HCT116 (cell line): Measurements from ENCODE around the gene RAPGEF6. TPM values are rescaled to one million over a fixed set of nuclear protein-coding genes. Genes with fewer than 3 reads are reported as not detected.

Source experiments
- ATAC-seq: fragments of 200-7000 bp; cut with Tn5 transposase; 2 replicates; pipeline ENCODE4 v1.9.1; 2020; ENCODE audit warnings: mild to moderate bottlenecking, moderate library complexity
- BruUV-seq: library from RNA; stranded (reverse); fragments of 400-500 nt; replicated peaks from 2 replicates; lab custom pipeline; 2021; lab: Mats Ljungman, UMichigan
- CTCF ChIA-PET: fragments of 300-600 bp; sonication (Branson Sonifier 250); formaldehyde crosslinking; loops from one replicate; lab custom pipeline; 2021; ENCODE audit warnings: antibody characterized with exemption; lab: Charles Lee
- POLR2A ChIA-PET: fragments of 300-600, 350-600 bp; sonication (Branson Sonifier 250); formaldehyde crosslinking; loops from one replicate; lab custom pipeline; 2021; ENCODE audit warnings: antibody characterized with exemption; lab: Charles Lee
- RAD21 ChIA-PET, 2 experiments: fragments of 300-600 bp; sonication (Branson Sonifier 250); formaldehyde crosslinking; loops; one replicate each; lab custom pipeline; 2023; ENCODE audit warnings: low total read pairs in 2 of 2; ENCODE audit not compliant: uncharacterized antibody in 2 of 2, unreplicated experiment in 2 of 2, low non-redundant PET in 1 of 2; lab: Charles Lee
- DNase-seq: peaks from one replicate; pipeline ENCODE4 v3.0.0-alpha.2; 2010; ENCODE audit warnings: low read depth, low spot score
- H2AFZ ChIP-seq: fragments of 200-600 bp; shearing (Covaris generic), sonication (generic); 2 replicates; pipeline ENCODE4 v1.6.1; 2017; ENCODE audit warnings: low read depth, mixed run types, mixed read lengths, antibody characterized with exemption, low read length; ENCODE audit not compliant: poor library complexity, severe bottlenecking
- H3K27ac ChIP-seq: 2 replicates; pipeline ENCODE4 v1.5.1; 2012; ENCODE audit warnings: low read depth, low read length
- H3K27me3 ChIP-seq: fragments of 200-600 bp; sonication (generic); 2 replicates; pipeline ENCODE4 v1.6.1; 2016; ENCODE audit warnings: mixed run types, low read length, mixed read lengths; ENCODE audit not compliant: insufficient read depth
- H3K36me3 ChIP-seq, 2 experiments: fragments of 200-500 bp in 1 of 2; fragments of 200-600 bp in 1 of 2; sonication (Bioruptor generic) in 1 of 2; sonication (generic) in 1 of 2; 2 replicates each; pipeline versions ENCODE4 v1.5.1 to v1.6.1; 2014 to 2016; ENCODE audit warnings: low read length in 2 of 2, inconsistent platforms in 1 of 2, mixed read lengths in 1 of 2, mixed run types in 1 of 2; ENCODE audit not compliant: insufficient read depth in 2 of 2, control insufficient read depth in 1 of 2
- H3K4me1 ChIP-seq, 2 experiments: fragments of 200-600 bp in 1 of 2; sonication (generic) in 1 of 2; 2 replicates each; pipeline versions ENCODE4 v1.5.1 to v1.6.1; 2012 to 2017; ENCODE audit warnings: low read length in 2 of 2, inconsistent platforms in 1 of 2, mild to moderate bottlenecking in 1 of 2, mixed read lengths in 1 of 2, mixed run types in 1 of 2, moderate library complexity in 1 of 2; ENCODE audit not compliant: insufficient read depth in 2 of 2, control insufficient read depth in 1 of 2
- H3K4me2 ChIP-seq: fragments of 200-600 bp; sonication (generic); 2 replicates; pipeline ENCODE4 v1.6.1; 2017; ENCODE audit warnings: mixed run types, low read length, mixed read lengths
- H3K4me3 ChIP-seq, 2 experiments: fragments of 200-600 bp in 1 of 2; sonication (generic) in 1 of 2; replicated peaks in 1 of 2; 2 replicates each; pipeline ENCODE4 v1.5.1; 2011 to 2016; ENCODE audit warnings: low read length in 2 of 2, control low read depth in 1 of 2, low read depth in 1 of 2, mild to moderate bottlenecking in 1 of 2, mixed read lengths in 1 of 2, mixed run types in 1 of 2
- H3K79me2 ChIP-seq: fragments of 200-600 bp; sonication (generic); 2 replicates; pipeline ENCODE4 v1.6.1; 2017; ENCODE audit warnings: mild to moderate bottlenecking, mixed run types, low read length, moderate library complexity, mixed read lengths; ENCODE audit not compliant: insufficient read depth
- H3K9ac ChIP-seq: fragments of 200-600 bp; sonication (generic); 2 replicates; pipeline ENCODE4 v1.6.1; 2016; ENCODE audit warnings: low read length, mixed read lengths
- H3K9me2 ChIP-seq: fragments of 200-600 bp; sonication (generic), shearing (Covaris generic); 2 replicates; pipeline ENCODE4 v1.6.1; 2017; ENCODE audit warnings: mixed run types, mild to moderate bottlenecking, moderate library complexity; ENCODE audit not compliant: insufficient read depth
- H3K9me3 ChIP-seq, 2 experiments: fragments of 200-500 bp in 1 of 2; fragments of 200-600 bp in 1 of 2; sonication (Bioruptor generic) in 1 of 2; sonication (generic) in 1 of 2; 2 replicates each; pipeline ENCODE4 v1.6.1; 2014 to 2017; ENCODE audit warnings: low read length in 2 of 2, mixed read lengths in 2 of 2, inconsistent platforms in 1 of 2, low read depth in 1 of 2, mild to moderate bottlenecking in 1 of 2, mixed run types in 1 of 2, moderate library complexity in 1 of 2; ENCODE audit not compliant: control insufficient read depth in 1 of 2, insufficient read depth in 1 of 2
- H4K20me1 ChIP-seq: fragments of 200-600 bp; sonication (generic), shearing (Covaris generic); 2 replicates; pipeline ENCODE4 v1.6.1; 2017; ENCODE audit warnings: mixed run types, mild to moderate bottlenecking, moderate library complexity; ENCODE audit not compliant: insufficient read depth
- EGR1 ChIP-seq: IDR thresholded peaks from 2 replicates; pipeline ENCODE4 v1.6.1; 2012; ENCODE audit warnings: low read depth
- ELF1 ChIP-seq: IDR thresholded peaks from 2 replicates; pipeline ENCODE4 v1.6.1; 2012; ENCODE audit warnings: low read depth, borderline replicate concordance
- EZH2 ChIP-seq: fragments of 200-600 bp; sonication (generic); IDR thresholded peaks from 2 replicates; pipeline ENCODE4 v1.6.1; 2017; ENCODE audit warnings: antibody characterized with exemption, mixed run types
- EZH2phosphoT487 ChIP-seq: fragments of 200-600 bp; IDR thresholded peaks from 2 replicates; pipeline ENCODE4 v1.6.1; 2018; ENCODE audit warnings: antibody characterized with exemption, borderline replicate concordance
- FOSL1 ChIP-seq: IDR thresholded peaks from 2 replicates; pipeline ENCODE4 v1.6.1; 2012; ENCODE audit warnings: low read depth
- JUND ChIP-seq: IDR thresholded peaks from 2 replicates; pipeline ENCODE4 v1.6.1; 2012
- MAX ChIP-seq: IDR thresholded peaks from 2 replicates; pipeline ENCODE4 v1.6.1; 2012
- POLR2AphosphoS5 ChIP-seq: IDR thresholded peaks from 2 replicates; pipeline ENCODE4 v1.6.1; 2011; ENCODE audit warnings: mild to moderate bottlenecking, low read depth, low read length, moderate library complexity
- RAD21 ChIP-seq: IDR thresholded peaks from 2 replicates; pipeline ENCODE4 v1.6.1; 2012; ENCODE audit warnings: low read depth, mild to moderate bottlenecking
- REST ChIP-seq: IDR thresholded peaks from 2 replicates; pipeline ENCODE4 v1.6.1; 2012; ENCODE audit warnings: low read depth
- SIN3A ChIP-seq: IDR thresholded peaks from 2 replicates; pipeline ENCODE4 v1.6.1; 2012; ENCODE audit warnings: low read depth
- SP1 ChIP-seq: IDR thresholded peaks from 2 replicates; pipeline ENCODE4 v1.6.1; 2012; ENCODE audit warnings: low read depth
- TCF7L2 ChIP-seq: IDR thresholded peaks from 2 replicates; pipeline ENCODE4 v1.7.0; 2011; ENCODE audit warnings: borderline replicate concordance, inconsistent platforms; ENCODE audit not compliant: insufficient read depth, insufficient read length; ENCODE audit errors: extremely low read depth
- YY1 ChIP-seq: IDR thresholded peaks from 2 replicates; pipeline ENCODE4 v1.6.1; 2011; ENCODE audit warnings: low read length, low read depth, moderate library complexity, mild to moderate bottlenecking; ENCODE audit not compliant: insufficient replicate concordance; ENCODE audit errors: extremely low read depth
- ZBTB33 ChIP-seq: IDR thresholded peaks from 2 replicates; pipeline ENCODE4 v1.6.1; 2011; ENCODE audit warnings: mild to moderate bottlenecking, low read length, moderate library complexity; ENCODE audit not compliant: insufficient replicate concordance; ENCODE audit errors: extremely low read depth
- ZFX ChIP-seq: fragments of 450-650 bp; IDR thresholded peaks from 2 replicates; pipeline ENCODE4 v1.6.1; 2017
- ZNF274 ChIP-seq: fragments of 200-500 bp; sonication (Bioruptor generic); IDR thresholded peaks from 2 replicates; pipeline ENCODE4 v1.6.1; 2014; ENCODE audit warnings: mild to moderate bottlenecking, low read depth, low read length, inconsistent platforms
- intact Hi-C: fragments of 100-400 bp; cut with micrococcal nuclease; formaldehyde crosslinking; loops from 2 replicates; pipeline ENCODE4 v1.10.0; 2022
- total RNA-seq: library from RNA; stranded (reverse); gene quantifications from one replicate; pipeline ENCODE4 v1.2.1, GENCODE V29; 2021; ENCODE audit not compliant: unreplicated experiment
- TF ChIP-seq, protein P1 (sequence below): IDR thresholded peaks from 2 replicates; pipeline ENCODE4 v1.6.1; 2012
- TF ChIP-seq, protein P2 (sequence below), 3 experiments: fragments of 200-600 bp in 1 of 3; sonication (generic) in 1 of 3; IDR thresholded peaks in 2 of 3; conservative IDR thresholded peaks in 1 of 3; 2 replicates each; pipeline ENCODE4 v1.5.1; 2012 to 2017; ENCODE audit warnings: low read depth in 2 of 3, low read length in 2 of 3, antibody characterized with exemption in 1 of 3, borderline replicate concordance in 1 of 3, control low read depth in 1 of 3, mild to moderate bottlenecking in 1 of 3, mixed read lengths in 1 of 3, mixed run types in 1 of 3, moderate library complexity in 1 of 3; ENCODE audit not compliant: insufficient read depth in 1 of 3

The RAPGEF6 gene
- total RNA-seq, 1 experiment from 2014 or later: 18.4 TPM

DNA sequence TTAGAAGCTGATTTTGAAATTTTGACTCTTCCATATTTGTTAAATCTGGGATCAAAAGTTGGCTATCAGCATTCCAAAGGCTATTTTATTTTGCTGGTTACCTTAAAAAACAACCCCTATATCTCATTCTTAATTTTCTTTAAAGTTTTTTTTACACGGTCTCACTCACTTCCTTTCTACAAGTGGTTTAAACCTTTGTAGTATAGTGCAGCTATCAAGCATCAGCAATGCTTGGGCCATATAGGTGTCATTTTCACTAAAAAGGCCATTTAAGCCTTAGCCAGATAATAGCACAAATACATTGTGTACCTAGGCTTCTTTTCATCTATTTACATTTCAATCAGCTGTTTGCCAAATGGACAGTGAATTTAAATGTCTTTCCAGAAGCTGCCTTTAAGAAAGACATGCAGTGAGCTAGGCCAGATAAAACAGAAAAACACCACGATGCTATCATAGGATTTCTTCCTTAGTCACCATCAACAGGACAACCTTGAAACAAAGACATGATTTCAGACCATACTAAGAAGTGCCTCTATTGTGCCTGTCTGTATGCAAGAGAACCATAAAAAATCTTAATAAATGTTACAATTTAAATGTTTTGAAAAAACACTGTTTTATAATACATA, 104.2 kb downstream of the RAPGEF6 start:
- H3K4me2 ChIP-seq: no peak overlapping the region
- no peaks in the 10 kb centered on the region for H3K9me3 ChIP-seq
- CTCF ChIA-PET: no interaction called here
- H3K36me3 ChIP-seq: no peaks in the 10 kb centered on the region
- H3K4me3 ChIP-seq: no peak overlapping the region
- H3K27ac ChIP-seq: no peak overlapping the region
- H3K9ac ChIP-seq: no peak overlapping the region
- peaks cover 5% of the 10 kb centered on the region; the same call in 1 of the 2 replicates for H3K79me2 ChIP-seq
- H3K27me3 ChIP-seq: no peaks in the 10 kb centered on the region
- BruUV-seq: no TSS peak
- peaks cover 4% of the 10 kb centered on the region; the same call in 1 of the 2 replicates for H4K20me1 ChIP-seq
- H3K9me2 ChIP-seq: no peaks in the 10 kb centered on the region
- ATAC-seq (no peak), DNase-seq (no peak)
- intact Hi-C loops: no loop called here
- no peaks in the 10 kb centered on the region for H3K4me1 ChIP-seq
- RAD21 ChIA-PET: no interaction called here
- no peak overlapping the region for H2AFZ ChIP-seq
- POLR2A ChIA-PET: no interaction called here
- no peak for TF ChIP-seq POLR2AphosphoS5
- no peak for TF ChIP-seq MAX
- TF ChIP-seq, protein P1, sequence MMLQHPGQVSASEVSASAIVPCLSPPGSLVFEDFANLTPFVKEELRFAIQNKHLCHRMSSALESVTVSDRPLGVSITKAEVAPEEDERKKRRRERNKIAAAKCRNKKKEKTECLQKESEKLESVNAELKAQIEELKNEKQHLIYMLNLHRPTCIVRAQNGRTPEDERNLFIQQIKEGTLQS: no peak
- TF ChIP-seq SIN3A: no peak
- TF ChIP-seq ZBTB33: no peak
- TF ChIP-seq YY1: no peak
- no peak for TF ChIP-seq EZH2
- TF ChIP-seq REST: no peak
- TF ChIP-seq, protein P2, sequence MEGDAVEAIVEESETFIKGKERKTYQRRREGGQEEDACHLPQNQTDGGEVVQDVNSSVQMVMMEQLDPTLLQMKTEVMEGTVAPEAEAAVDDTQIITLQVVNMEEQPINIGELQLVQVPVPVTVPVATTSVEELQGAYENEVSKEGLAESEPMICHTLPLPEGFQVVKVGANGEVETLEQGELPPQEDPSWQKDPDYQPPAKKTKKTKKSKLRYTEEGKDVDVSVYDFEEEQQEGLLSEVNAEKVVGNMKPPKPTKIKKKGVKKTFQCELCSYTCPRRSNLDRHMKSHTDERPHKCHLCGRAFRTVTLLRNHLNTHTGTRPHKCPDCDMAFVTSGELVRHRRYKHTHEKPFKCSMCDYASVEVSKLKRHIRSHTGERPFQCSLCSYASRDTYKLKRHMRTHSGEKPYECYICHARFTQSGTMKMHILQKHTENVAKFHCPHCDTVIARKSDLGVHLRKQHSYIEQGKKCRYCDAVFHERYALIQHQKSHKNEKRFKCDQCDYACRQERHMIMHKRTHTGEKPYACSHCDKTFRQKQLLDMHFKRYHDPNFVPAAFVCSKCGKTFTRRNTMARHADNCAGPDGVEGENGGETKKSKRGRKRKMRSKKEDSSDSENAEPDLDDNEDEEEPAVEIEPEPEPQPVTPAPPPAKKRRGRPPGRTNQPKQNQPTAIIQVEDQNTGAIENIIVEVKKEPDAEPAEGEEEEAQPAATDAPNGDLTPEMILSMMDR (IDR thresholded peaks at IDR 0.05 in 2 of 3, conservative IDR thresholded peaks at IDR 0.05 in 1 of 3; ENCODE audit: borderline replicate concordance in 1 of 3, insufficient read depth in 1 of 3, low read depth in 2 of 3, low read length in 2 of 3): no peak
- TF ChIP-seq FOSL1: no peak
- no peak for TF ChIP-seq EZH2phosphoT487
- TF ChIP-seq ELF1: no peak
- TF ChIP-seq TCF7L2: no peak
- TF ChIP-seq EGR1: no peak
- TF ChIP-seq ZFX: no peak
- TF ChIP-seq SP1: no peak
- TF ChIP-seq RAD21: no peak
- no peak for TF ChIP-seq ZNF274
- no peak for TF ChIP-seq JUND
